ENCODE results near the gene KIAA0825.

- TF ChIP-seq CTCF (conservative IDR thresholded peaks at IDR 0.05; ENCODE audit: low read length) (no peak), EZH2phosphoT487 (IDR thresholded peaks at IDR 0.05; ENCODE audit: borderline replicate concordance, low read depth, low read length) (no peak)
Measured at GRCh38 chr5:94517490-94518488, 100.6 kb downstream of the KIAA0825 start.
